K562 (cell line): ENCODE data around the gene CACNG7. TPM values are rescaled to one million over a fixed set of nuclear protein-coding genes. Genes with fewer than 3 reads are reported as not detected.

ENCODE experiments used
- ATAC-seq: fragments of 200-7000 bp; cut with Tn5 transposase; 3 replicates; pipeline ENCODE4 v1.9.1; 2020; ENCODE audit warnings: moderate library complexity
- BruUV-seq: library from RNA; stranded (reverse); fragments of 400-500 nt; replicated peaks from 2 replicates; lab custom pipeline; 2021; lab: Mats Ljungman, UMichigan
- CTCF ChIA-PET: fragments of 300-600 bp; formaldehyde crosslinking; extraction: SDS; loops from one replicate; lab custom pipeline; 2021; ENCODE audit warnings: low intra/inter-chr PET ratio; lab: Yijun Ruan, JAX
- POLR2A ChIA-PET: fragments of 300-600, 350-650 bp; sonication (Branson Sonifier 250); formaldehyde crosslinking; extraction: SDS; loops from one replicate; lab custom pipeline; 2021; ENCODE audit warnings: antibody characterized with exemption, inconsistent platforms; lab: Yijun Ruan, JAX
- DNase-seq, 4 experiments: peaks; one replicate each; pipeline versions ENCODE4 v3.0.0 to v3.0.0-alpha.2; 2011 to 2018; ENCODE audit warnings: low spot score in 3 of 4, mixed read lengths in 3 of 4; ENCODE audit errors: extremely low read depth in 1 of 4
- FAIRE-seq: peaks from 2 replicates; lab custom pipeline; 2011; peaks lifted over from hg19 to GRCh38; lab: Jason Lieb, UNC
- H2AFZ ChIP-seq: 2 replicates; pipeline ENCODE4 v1.6.0; 2011; ENCODE audit warnings: low read depth, low read length, control low read depth, inconsistent platforms
- H3K27ac ChIP-seq: fragments of 200-600 bp; 3 replicates; pipeline ENCODE4 v1.8.0; 2011; ENCODE audit warnings: low read depth, mild to moderate bottlenecking, control low read depth, inconsistent platforms, low read length, moderate library complexity, mixed read lengths; ENCODE audit errors: extremely low read depth
- H3K27me3 ChIP-seq, 2 experiments: fragments of 300-600 bp in 1 of 2; 2 replicates in 1 of 2; 3 replicates in 1 of 2; pipeline versions ENCODE4 v1.6.0 to v1.8.0; 2011; ENCODE audit warnings: inconsistent platforms in 2 of 2, low read length in 2 of 2, mild to moderate bottlenecking in 1 of 2, mixed read lengths in 1 of 2, moderate library complexity in 1 of 2; ENCODE audit not compliant: control insufficient read depth in 2 of 2, insufficient read depth in 2 of 2
- H3K36me3 ChIP-seq: fragments of 300-600 bp; 3 replicates; pipeline ENCODE4 v1.8.0; 2011; ENCODE audit warnings: mild to moderate bottlenecking, low read length, inconsistent platforms; ENCODE audit not compliant: control insufficient read depth, insufficient read depth
- H3K4me1 ChIP-seq, 2 experiments: fragments of 200-600 bp in 1 of 2; replicated peaks in 1 of 2; 2 replicates in 1 of 2; 3 replicates in 1 of 2; pipeline versions ENCODE4 v1.5.1 to v1.8.0; 2011; ENCODE audit warnings: inconsistent platforms in 2 of 2, low read length in 2 of 2, mild to moderate bottlenecking in 1 of 2, mixed read lengths in 1 of 2, moderate library complexity in 1 of 2; ENCODE audit not compliant: control insufficient read depth in 2 of 2, insufficient read depth in 2 of 2
- H3K4me2 ChIP-seq: 2 replicates; pipeline ENCODE4 v1.6.1; 2011; ENCODE audit warnings: low read length, control low read depth, inconsistent platforms, mixed read lengths; ENCODE audit not compliant: insufficient read depth
- H3K4me3 ChIP-seq: fragments of 200-600 bp; sonication (generic), shearing (Covaris generic); 2 replicates; pipeline ENCODE4 v1.5.1; 2016; ENCODE audit warnings: control low read depth, inconsistent platforms
- H3K79me2 ChIP-seq: fragments of 200-600 bp; 3 replicates; pipeline ENCODE4 v1.8.0; 2011; ENCODE audit warnings: low read length, inconsistent platforms; ENCODE audit not compliant: control insufficient read depth, insufficient read depth
- H3K9ac ChIP-seq, 2 experiments: 2 replicates each; pipeline versions ENCODE4 v1.6.0 to v1.6.1; 2011; ENCODE audit warnings: low read depth in 2 of 2, low read length in 2 of 2, control low read depth in 1 of 2, inconsistent platforms in 1 of 2, mild to moderate bottlenecking in 1 of 2, mixed read lengths in 1 of 2; ENCODE audit not compliant: insufficient read depth in 1 of 2
- H3K9me1 ChIP-seq: one replicate; pipeline ENCODE4 v1.6.0; 2011; ENCODE audit warnings: inconsistent platforms, mild to moderate bottlenecking, low read length, moderate library complexity; ENCODE audit not compliant: control insufficient read depth, insufficient read depth
- H3K9me3 ChIP-seq: replicated peaks from 2 replicates; pipeline ENCODE4 v1.5.1; 2011; ENCODE audit warnings: low read depth, low read length, inconsistent platforms; ENCODE audit not compliant: control insufficient read depth, insufficient read depth
- H4K20me1 ChIP-seq: replicated peaks from 2 replicates; pipeline ENCODE4 v1.6.1; 2011; ENCODE audit warnings: low read length, inconsistent platforms, mixed read lengths; ENCODE audit not compliant: control insufficient read depth, insufficient read depth
- CHD2 ChIP-seq: IDR thresholded peaks from 2 replicates; pipeline ENCODE4 v1.6.1; 2011; ENCODE audit warnings: low read depth, low read length
- HMG20A ChIP-seq: fragments of 450-650 bp; formaldehyde crosslinking; conservative IDR thresholded peaks from 2 replicates; pipeline ENCODE4 v1.4.0; 2020; ENCODE audit warnings: mild to moderate bottlenecking, mixed read lengths
- HNRNPLL ChIP-seq: fragments of 200-400 bp; formaldehyde crosslinking; IDR thresholded peaks from 2 replicates; pipeline ENCODE4 v1.6.1; 2017; ENCODE audit warnings: low read length, low read depth, mild to moderate bottlenecking; ENCODE audit not compliant: poor library complexity, severe bottlenecking
- L3MBTL2 ChIP-seq: fragments of 450-650 bp; IDR thresholded peaks from 2 replicates; pipeline ENCODE4 v1.6.1; 2016; ENCODE audit warnings: mild to moderate bottlenecking, moderate library complexity
- PKNOX1 ChIP-seq: fragments of 450-650 bp; IDR thresholded peaks from 2 replicates; pipeline ENCODE4 v1.6.1; 2016
- RBM25 ChIP-seq: fragments of 200-400 bp; formaldehyde crosslinking; IDR thresholded peaks from 2 replicates; pipeline ENCODE4 v1.6.1; 2018; ENCODE audit warnings: low read length, low read depth, moderate library complexity; ENCODE audit not compliant: severe bottlenecking
- SLC30A9 ChIP-seq: fragments of 250-450 bp; sonication (Bioruptor Pico); IDR thresholded peaks from 2 replicates; pipeline ENCODE4 v1.8.0; 2022; ENCODE audit warnings: mild to moderate bottlenecking, moderate library complexity
- SMARCE1 ChIP-seq: fragments of 450-650 bp; IDR thresholded peaks from 2 replicates; pipeline ENCODE4 v1.7.1; 2016; ENCODE audit warnings: mild to moderate bottlenecking
- SNRNP70 ChIP-seq: fragments of 200-400 bp; formaldehyde crosslinking; optimal IDR thresholded peaks from 2 replicates; pipeline ENCODE3; 2017; ENCODE audit warnings: low read depth, low read length
- ZBTB34 ChIP-seq: fragments of 250-450 bp; sonication (Bioruptor Pico); IDR thresholded peaks from 2 replicates; pipeline ENCODE4 v1.8.0; 2021; ENCODE audit warnings: mild to moderate bottlenecking, moderate library complexity
- ZNF668 ChIP-seq: fragments of 250-450 bp; sonication (Bioruptor Pico); IDR thresholded peaks from 2 replicates; pipeline ENCODE4 v1.8.0; 2022; ENCODE audit warnings: mild to moderate bottlenecking, inconsistent platforms
- ZNF785 ChIP-seq: fragments of 250-450 bp; sonication (Bioruptor Pico); IDR thresholded peaks from 2 replicates; pipeline ENCODE4 v1.4.0; 2020; ENCODE audit warnings: mild to moderate bottlenecking
- WGBS: fragments of 100-300 bp; shearing (Covaris generic); methylation state at CpG from one replicate; pipeline ENCODE4 v1.1.6; 2016; ENCODE audit warnings: low coverage, mixed read lengths; ENCODE audit not compliant: insufficient coverage; ENCODE audit errors: missing lambda C conversion rate; 5-methylcytosine and 5-hydroxymethylcytosine counted together
- in situ Hi-C: fragments of 300-500 bp; cut with MboI; formaldehyde crosslinking; loops from 4 replicates; pipeline ENCODE4 v1.15.0; 2018; ENCODE audit warnings: inconsistent platforms, mixed read lengths
- intact Hi-C: fragments of 100-400 bp; cut with micrococcal nuclease; formaldehyde crosslinking; loops from 2 replicates; pipeline ENCODE4 v1.14.2; 2022
- polyA plus RNA-seq, 8 experiments: library from polyadenylated mRNA; depleted of rRNA in 4 of 8; stranded (reverse) in 5 of 8; unstranded in 3 of 8; fragments of >200 nt; fragmentation: Nextera tagmentation in 2 of 8; fragmentation: Illumina TruSeq in 1 of 8; extraction: Ambion mirVana in 2 of 8; extraction: Trizol in 1 of 8; gene quantifications; 2 replicates each; pipeline versions ENCODE4 v1.2.1 to v1.2.3, GENCODE V29; 2011 to 2014; ENCODE audit warnings: inconsistent platforms in 1 of 8, missing spikeins in 1 of 8
- total RNA-seq, 7 experiments: library from RNA; depleted of rRNA in 6 of 7; stranded (reverse); fragments of >200 nt in 6 of 7; fragmentation: Illumina TruSeq in 2 of 7; extraction: Trizol in 2 of 7; gene quantifications; 2 replicates each; pipeline versions ENCODE4 v1.2.1 to v1.2.3, GENCODE V29; 2011 to 2021; ENCODE audit warnings: low replicate concordance in 1 of 7
- TF ChIP-seq, protein P1 (sequence below): fragments of 450-650 bp; IDR thresholded peaks from 2 replicates; pipeline ENCODE4 v1.6.1; 2016; ENCODE audit warnings: low read depth, mild to moderate bottlenecking, moderate library complexity
- TF ChIP-seq, protein P2 (sequence below): sonication (generic); formaldehyde crosslinking; IDR thresholded peaks from 2 replicates; pipeline ENCODE4 v1.4.0; 2020; ENCODE audit warnings: mild to moderate bottlenecking, missing genetic modification reagents

The CACNG7 gene
- total and polyA plus RNA-seq, 9 of the 15 experiments (the other 6 are each of a cell fraction or from before 2014, with no cell fraction given) = not detected

DNA sequence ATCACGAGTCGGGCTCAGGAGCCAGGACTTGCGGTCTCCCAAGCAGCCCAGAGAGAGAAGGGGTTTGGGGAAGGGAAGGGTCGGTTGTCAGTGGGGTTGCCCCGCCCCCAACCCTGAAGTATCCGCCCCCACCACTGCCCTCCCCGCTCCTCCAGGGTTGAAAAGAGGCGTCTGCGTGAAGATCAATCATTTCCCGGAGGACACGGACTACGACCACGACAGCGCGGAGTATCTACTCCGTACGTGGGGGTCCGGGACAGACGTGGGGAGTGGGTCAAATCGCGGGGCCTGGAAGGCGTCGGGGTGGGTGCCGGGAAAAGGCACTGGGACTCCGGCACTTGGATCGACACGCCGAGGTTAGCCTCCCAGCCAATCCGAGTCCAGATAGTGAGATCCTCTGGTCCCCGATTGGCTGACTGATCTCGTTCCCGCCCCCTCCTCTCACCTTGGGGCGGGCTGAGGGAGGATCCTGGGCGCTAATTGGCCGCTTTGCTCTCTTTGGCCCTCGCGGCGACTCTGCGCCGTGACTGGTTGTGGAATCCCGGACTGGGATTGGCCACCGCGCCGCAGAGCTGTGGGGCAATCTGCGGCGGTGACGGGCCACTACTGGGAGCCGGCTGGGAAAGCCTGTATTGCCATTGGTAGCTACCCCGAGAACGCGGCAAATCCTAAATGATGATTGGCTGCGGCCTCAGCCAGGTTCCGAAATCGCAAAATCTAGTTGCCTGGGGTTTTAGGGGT is 69.1 kb downstream of the CACNG7 start:
- H3K4me2 ChIP-seq = no peak overlapping the region
- POLR2A ChIA-PET = interaction anchor here (0.9 kb wide), 1 partner anchor 11 kb away, joined by 4 read pairs; no protein-coding TSS in a partner anchor
- no peak for FAIRE-seq
- TF ChIP-seq, protein P1, sequence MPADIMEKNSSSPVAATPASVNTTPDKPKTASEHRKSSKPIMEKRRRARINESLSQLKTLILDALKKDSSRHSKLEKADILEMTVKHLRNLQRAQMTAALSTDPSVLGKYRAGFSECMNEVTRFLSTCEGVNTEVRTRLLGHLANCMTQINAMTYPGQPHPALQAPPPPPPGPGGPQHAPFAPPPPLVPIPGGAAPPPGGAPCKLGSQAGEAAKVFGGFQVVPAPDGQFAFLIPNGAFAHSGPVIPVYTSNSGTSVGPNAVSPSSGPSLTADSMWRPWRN = no peak
- TF ChIP-seq SNRNP70 (no peak), CHD2 (no peak), ZBTB34 (no peak), ZNF785 (no peak), PKNOX1 (peak; percentile 76), SMARCE1 (no peak), SLC30A9 (CRISPR knock-in tag) (no peak), L3MBTL2 (peak; percentile 69), RBM25 (peak; percentile 20), HNRNPLL (no peak), ZNF668 (no peak), HMG20A (no peak)
- TF ChIP-seq, protein P2, sequence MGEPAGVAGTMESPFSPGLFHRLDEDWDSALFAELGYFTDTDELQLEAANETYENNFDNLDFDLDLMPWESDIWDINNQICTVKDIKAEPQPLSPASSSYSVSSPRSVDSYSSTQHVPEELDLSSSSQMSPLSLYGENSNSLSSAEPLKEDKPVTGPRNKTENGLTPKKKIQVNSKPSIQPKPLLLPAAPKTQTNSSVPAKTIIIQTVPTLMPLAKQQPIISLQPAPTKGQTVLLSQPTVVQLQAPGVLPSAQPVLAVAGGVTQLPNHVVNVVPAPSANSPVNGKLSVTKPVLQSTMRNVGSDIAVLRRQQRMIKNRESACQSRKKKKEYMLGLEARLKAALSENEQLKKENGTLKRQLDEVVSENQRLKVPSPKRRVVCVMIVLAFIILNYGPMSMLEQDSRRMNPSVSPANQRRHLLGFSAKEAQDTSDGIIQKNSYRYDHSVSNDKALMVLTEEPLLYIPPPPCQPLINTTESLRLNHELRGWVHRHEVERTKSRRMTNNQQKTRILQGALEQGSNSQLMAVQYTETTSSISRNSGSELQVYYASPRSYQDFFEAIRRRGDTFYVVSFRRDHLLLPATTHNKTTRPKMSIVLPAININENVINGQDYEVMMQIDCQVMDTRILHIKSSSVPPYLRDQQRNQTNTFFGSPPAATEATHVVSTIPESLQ (CRISPR knock-in tag) = no peak

More for the DNA sequence above, 69.1 kb downstream of the CACNG7 start:
- Histone ChIP-seq H3K79me2 (no peaks in the 10 kb centered on the region), H4K20me1 (no peaks in the 10 kb centered on the region), H3K36me3 (no peaks in the 10 kb centered on the region), H3K4me3 (no peak overlapping the region), H2AFZ (0 out of 2 replicates have a peak overlapping the region, but pooled peaks have one; percentile 14), H3K27me3 (no peaks in the 10 kb centered on the region; a peak in 1 of 5 replicates), H3K9me3 (no peaks in the 10 kb centered on the region), H3K9me1 (no peaks in the 10 kb centered on the region), H3K4me1 (peaks cover 2 to 24% of the 10 kb centered on the region in 2 experiments; a peak in 2 of 5 replicates), H3K27ac (no peak overlapping the region), H3K9ac (no peak overlapping the region; a peak in 1 of 4 replicates)
- in situ Hi-C loops = no loop called here
- DNase-seq = peak; percentile 20 to 54 (median 42)
- ATAC-seq = peak; percentile 72
- intact Hi-C loops = no loop called here
- BruUV-seq = no TSS peak
- WGBS = 35% methylated on average over 42 of the region's 54 CpGs
- CTCF ChIA-PET = no interaction called here
